Measurements from ENCODE around the gene TTYH1.

- TF ChIP-seq CTCF (conservative IDR thresholded peaks at IDR 0.05) (no peak), ZFX (IDR thresholded peaks at IDR 0.05) (no peak)
Measured at GRCh38 chr19:54475706-54476105, 60.4 kb downstream of the TTYH1 start.
